ENCODE measurements around the gene LIMA1.

- no peak for TF ChIP-seq CTCF (IDR thresholded peaks at IDR 0.05)
- TF ChIP-seq POLR2A (IDR thresholded peaks at IDR 0.05) = no peak
Observed at GRCh38 chr12:50185301-50185895, 97.9 kb downstream of the LIMA1 start.
